Stomach smooth muscle (tissue), 2 donors: ENCODE data around the gene DEFB118.
"Not testable (repeated sequence)": the region's sequence is repeated elsewhere in the genome, so short reads cannot be mapped to it uniquely, and the experiment has no call there.

ENCODE experiments used
- H3K27ac ChIP-seq: one replicate; pipeline ENCODE4 v1.7.0; 2013; ENCODE audit warnings: mild to moderate bottlenecking, low read length, inconsistent platforms
- H3K27me3 ChIP-seq, 2 donors: one replicate each; pipeline ENCODE4 v1.7.0; 2013; ENCODE audit warnings: low read length in 2 of 2; ENCODE audit not compliant: insufficient read depth in 2 of 2, control insufficient read depth in 1 of 2
- H3K36me3 ChIP-seq, 2 donors: one replicate each; pipeline ENCODE4 v1.7.0; 2013; ENCODE audit warnings: low read length in 2 of 2; ENCODE audit not compliant: control insufficient read depth in 2 of 2, insufficient read depth in 2 of 2
- H3K4me1 ChIP-seq: one replicate; pipeline ENCODE4 v1.7.0; 2013; ENCODE audit warnings: low read length; ENCODE audit not compliant: control insufficient read depth, insufficient read depth
- H3K4me3 ChIP-seq, 2 donors: one replicate each; pipeline ENCODE4 v1.7.0; 2013; ENCODE audit warnings: low read length in 2 of 2
- H3K9ac ChIP-seq, 2 donors: one replicate each; pipeline ENCODE4 v1.7.0; 2013; ENCODE audit warnings: low read length in 2 of 2, mild to moderate bottlenecking in 1 of 2
- H3K9me3 ChIP-seq, 2 donors: one replicate each; pipeline ENCODE4 v1.7.0; 2013; ENCODE audit warnings: low read length in 2 of 2; ENCODE audit not compliant: control insufficient read depth in 2 of 2
- donor health status: healthy.
- donor health status: Pancreatic carcinoma.

DEFB118 gene, protein sequence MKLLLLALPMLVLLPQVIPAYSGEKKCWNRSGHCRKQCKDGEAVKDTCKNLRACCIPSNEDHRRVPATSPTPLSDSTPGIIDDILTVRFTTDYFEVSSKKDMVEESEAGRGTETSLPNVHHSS

DNA sequence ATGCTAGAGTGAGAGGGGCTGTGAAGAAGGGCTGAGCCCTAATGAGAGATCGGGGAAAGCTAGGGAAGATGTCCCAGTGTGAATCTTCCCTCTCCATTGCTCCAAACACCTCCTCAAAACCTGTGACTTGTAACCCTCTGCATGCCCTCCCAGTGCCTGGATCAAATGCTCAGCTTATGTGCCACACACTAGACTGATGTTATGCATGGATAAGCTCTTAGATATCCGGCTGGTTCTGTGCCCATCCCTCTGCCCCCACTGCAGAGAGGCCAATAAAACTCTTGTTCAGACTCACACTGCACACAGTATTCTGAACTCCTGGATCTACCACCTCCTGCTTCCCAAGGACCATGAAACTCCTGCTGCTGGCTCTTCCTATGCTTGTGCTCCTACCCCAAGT is at the start of gene DEFB118:
DEFB118 (plus strand) TSS at position 301 of the 400 bp plus-strand sequence; CDS start at position 351, 50 bp downstream.
- H3K27ac ChIP-seq = no peak within 1 kb of the TSS

DNA sequence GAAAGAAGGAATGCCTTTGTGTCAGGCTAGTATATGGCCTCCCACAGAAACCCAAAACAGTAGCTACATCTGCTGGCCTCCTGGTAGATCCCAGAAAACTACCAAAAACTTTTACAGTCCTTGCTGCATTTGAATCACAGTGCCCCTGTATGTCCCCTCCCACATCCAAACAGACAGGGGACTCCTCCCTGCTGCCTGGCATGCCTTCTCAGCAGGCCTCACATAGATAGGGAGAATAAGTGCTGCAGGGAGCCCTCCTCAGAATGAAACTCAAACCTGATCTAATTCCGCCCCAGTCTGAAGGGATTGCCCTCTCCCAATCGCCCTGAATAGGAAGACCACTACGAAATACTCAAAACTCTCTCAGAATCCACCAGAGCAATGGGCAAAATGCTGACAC is 45.9 kb upstream of the DEFB118 start:
- Histone ChIP-seq H3K27me3 (no peaks in the 10 kb centered on the region), H3K4me1 (no peaks in the 10 kb centered on the region), H3K9me3 (peaks cover 0 to 6% of the 10 kb centered on the region in 2 donors), H3K36me3 (no peaks in the 10 kb centered on the region), H3K4me3 (no peak overlapping the region), H3K9ac (no peak overlapping the region), H3K27ac (no peak overlapping the region)

More for the DNA sequence above, at the start of gene DEFB118:
- no peaks in the 10 kb centered on the region for H3K4me1 ChIP-seq
- no peaks in the 10 kb centered on the region for H3K27me3 ChIP-seq
- no peak within 1 kb of the TSS for H3K9ac ChIP-seq
- peaks cover 0 to 7% of the 10 kb centered on the region in 2 donors for H3K9me3 ChIP-seq
- H3K36me3 ChIP-seq = no peaks in the 10 kb centered on the region
- H3K4me3 ChIP-seq = no peak within 1 kb of the TSS

DNA sequence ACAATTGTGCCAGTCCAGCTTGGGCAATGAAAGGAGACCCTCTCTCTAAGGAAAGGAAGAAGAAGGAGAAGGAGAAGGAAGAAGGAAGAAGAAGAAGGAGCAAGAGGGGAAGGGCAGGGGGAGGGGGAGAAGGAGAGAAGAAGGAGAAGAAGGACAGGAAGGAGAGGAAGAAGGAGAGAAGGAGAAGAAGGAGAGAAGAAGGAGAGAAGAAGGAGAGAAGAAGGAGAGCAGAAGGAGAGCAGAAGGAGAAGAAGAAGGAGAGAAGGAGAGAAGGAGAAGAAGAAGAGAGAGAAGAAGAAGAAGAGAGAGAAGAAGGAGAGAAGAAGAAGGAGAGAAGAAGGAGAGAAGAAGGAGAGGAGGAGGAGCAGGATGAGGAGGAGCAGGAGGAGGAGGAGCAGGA is 37.5 kb upstream of the DEFB118 start:
- Histone ChIP-seq H3K4me1 (no peaks in the 10 kb centered on the region), H3K36me3 (no peaks in the 10 kb centered on the region), H3K9ac (no peak overlapping the region), H3K9me3 (peaks cover 3 to 4% of the 10 kb centered on the region in 2 donors), H3K27me3 (no peaks in the 10 kb centered on the region), H3K4me3 (no peak overlapping the region), H3K27ac (no peak overlapping the region)

DNA sequence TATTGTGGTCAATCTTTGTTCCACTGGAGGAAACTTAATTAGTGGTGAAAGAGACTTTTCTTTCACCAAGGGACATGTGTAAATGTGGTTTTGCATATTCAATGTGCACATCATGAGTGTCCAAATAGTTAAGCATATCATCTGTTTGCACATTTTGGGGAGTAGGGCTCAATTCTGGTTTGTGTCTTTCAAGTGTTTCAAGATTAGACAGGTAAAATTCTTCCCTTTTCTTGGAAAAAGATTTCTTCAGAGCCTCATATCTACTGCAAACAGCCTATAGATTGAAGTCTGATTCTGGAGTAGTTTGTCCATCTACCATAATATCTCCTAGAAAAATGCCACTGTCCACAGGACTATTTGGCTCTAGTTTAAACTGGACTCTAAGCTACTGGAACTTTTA is 26.9 kb upstream of the DEFB118 start:
- H3K36me3 ChIP-seq = no peaks in the 10 kb centered on the region
- no peak overlapping the region for H3K9ac ChIP-seq
- no peaks in the 10 kb centered on the region for H3K27me3 ChIP-seq
- H3K4me3 ChIP-seq = no peak overlapping the region
- H3K27ac ChIP-seq = no peak overlapping the region
- no peaks in the 10 kb centered on the region for H3K9me3 ChIP-seq
- no peaks in the 10 kb centered on the region for H3K4me1 ChIP-seq

DNA sequence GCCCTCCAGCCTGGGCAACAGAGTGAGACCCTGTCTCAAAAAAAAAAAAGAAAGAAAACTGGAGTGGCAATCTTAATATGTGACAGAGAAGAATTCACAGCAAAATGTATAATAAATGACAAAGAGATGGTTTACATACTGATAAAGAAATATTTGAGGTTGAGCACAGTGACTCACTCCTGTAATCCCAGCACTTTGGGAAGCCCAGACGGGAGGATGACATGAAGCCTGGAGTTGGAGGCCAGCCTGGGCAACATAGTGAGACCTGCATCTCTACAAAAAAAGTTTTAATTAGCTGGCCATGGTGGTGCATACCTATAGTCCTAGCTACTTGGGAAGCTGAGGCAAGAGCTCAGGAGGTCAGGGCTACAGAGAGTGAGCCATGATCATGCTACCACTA is 12.4 kb upstream of the DEFB118 start:
- Histone ChIP-seq H3K4me1 (no peaks in the 10 kb centered on the region), H3K9ac (no peak overlapping the region), H3K4me3 (no peak overlapping the region), H3K27ac (no peak overlapping the region), H3K27me3 (no peaks in the 10 kb centered on the region), H3K36me3 (no peaks in the 10 kb centered on the region), H3K9me3 (no peaks in the 10 kb centered on the region)

DNA sequence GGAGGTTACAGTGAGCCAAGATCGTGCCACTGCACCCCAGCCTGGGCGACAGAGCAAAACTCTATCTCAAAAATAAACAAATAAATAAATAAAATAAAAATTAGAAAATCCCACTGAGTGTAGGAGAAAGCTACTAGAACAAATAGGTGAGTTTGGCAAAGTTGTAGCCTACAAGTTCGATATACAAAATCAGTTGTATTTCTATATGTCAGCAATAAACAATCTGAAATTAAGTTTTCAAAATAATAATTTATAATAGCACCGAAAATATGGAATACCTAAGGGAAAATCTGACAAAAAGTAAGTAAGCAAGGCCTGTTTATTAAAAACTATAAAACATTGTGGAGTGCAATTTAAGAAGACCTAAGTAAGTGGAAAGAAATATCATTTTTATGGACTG is 5.1 kb upstream of the DEFB118 start:
- Histone ChIP-seq H3K36me3 (no peaks in the 10 kb centered on the region), H3K27ac (no peak overlapping the region)

DNA sequence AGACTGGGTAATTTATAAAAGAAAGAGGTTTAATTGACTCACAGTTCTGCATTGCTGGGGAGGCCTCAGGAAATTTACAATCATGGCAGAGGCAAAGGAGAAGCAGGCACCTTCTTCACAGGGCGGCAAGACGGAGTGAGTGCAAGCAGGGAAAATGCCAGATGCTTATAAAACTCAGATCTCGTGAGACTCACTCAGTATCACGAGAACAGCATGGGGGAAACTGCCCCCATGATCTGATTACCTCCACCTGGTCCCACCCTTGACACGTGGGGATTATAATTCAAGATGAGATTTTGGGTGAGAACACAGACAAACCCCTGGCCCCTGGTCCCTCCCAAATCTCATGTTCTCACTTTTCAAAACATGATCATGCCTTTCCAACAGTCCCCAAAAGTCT is 4.1 kb upstream of the DEFB118 start:
- not testable (repeated sequence) for H3K27me3 ChIP-seq, H3K36me3 ChIP-seq, H3K4me3 ChIP-seq, H3K9ac ChIP-seq, H3K4me1 ChIP-seq, H3K27ac ChIP-seq, H3K9me3 ChIP-seq

More for the DNA sequence above, 5.1 kb upstream of the DEFB118 start:
- Histone ChIP-seq H3K9ac (no peak overlapping the region), H3K27me3 (no peaks in the 10 kb centered on the region), H3K4me1 (no peaks in the 10 kb centered on the region), H3K9me3 (peaks cover 0 to 7% of the 10 kb centered on the region in 2 donors), H3K4me3 (no peak overlapping the region)

DNA sequence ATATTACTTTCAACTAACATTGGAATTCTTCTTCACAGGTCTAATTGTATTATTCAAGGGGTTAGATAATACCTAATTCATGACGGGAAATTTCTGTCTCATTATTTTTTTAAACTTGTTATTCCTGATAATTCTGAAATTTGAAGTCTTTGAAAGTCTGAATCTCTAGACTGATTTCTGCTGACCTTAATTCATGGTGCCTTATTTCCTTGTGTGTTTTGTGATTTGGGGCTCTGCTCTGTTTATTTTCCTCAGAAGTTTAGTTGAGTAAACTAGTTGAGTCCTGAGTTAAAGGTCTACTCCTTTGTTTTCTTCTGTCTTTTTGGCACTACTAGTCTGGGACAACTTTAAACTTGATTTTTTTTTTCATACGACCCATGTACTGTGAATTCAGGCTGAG is 5.9 kb downstream of the DEFB118 start:
- Histone ChIP-seq H3K4me3 (no peak overlapping the region), H3K4me1 (no peaks in the 10 kb centered on the region), H3K9me3 (no peaks in the 10 kb centered on the region), H3K27ac (no peak overlapping the region), H3K36me3 (no peaks in the 10 kb centered on the region), H3K27me3 (no peaks in the 10 kb centered on the region), H3K9ac (no peak overlapping the region)

DNA sequence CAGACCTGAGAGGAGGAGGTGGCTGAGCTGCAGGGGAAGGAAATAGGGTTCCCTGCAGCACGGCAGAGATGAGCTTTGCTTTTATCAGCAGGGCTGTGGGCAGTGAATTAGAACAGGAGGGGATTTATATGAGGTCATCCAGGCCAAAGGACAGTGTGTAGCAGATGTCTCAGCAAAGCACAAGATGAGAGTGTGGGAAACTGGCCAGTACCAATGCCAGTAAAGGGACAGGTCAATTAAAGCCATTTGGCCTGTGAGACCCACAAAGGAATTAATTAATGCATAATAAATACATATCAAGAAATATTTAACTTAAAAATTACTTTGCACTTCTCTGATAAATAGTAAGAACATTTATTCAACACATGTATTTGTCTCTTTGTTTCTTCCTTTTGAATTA is 22.1 kb downstream of the DEFB118 start, which contains the start of gene DEFB119:
DEFB119 (minus strand) TSS at position 101 of the 400 bp plus-strand sequence. CDS start 107 bp downstream, outside the sequence.
- Histone ChIP-seq H3K27ac (no peak within 1 kb of the TSS), H3K4me1 (no peaks in the 10 kb centered on the region), H3K9ac (no peak within 1 kb of the TSS), H3K36me3 (no peaks in the 10 kb centered on the region), H3K4me3 (no peak within 1 kb of the TSS), H3K9me3 (no peaks in the 10 kb centered on the region), H3K27me3 (peaks cover 0 to 3% of the 10 kb centered on the region in 2 donors)

DNA sequence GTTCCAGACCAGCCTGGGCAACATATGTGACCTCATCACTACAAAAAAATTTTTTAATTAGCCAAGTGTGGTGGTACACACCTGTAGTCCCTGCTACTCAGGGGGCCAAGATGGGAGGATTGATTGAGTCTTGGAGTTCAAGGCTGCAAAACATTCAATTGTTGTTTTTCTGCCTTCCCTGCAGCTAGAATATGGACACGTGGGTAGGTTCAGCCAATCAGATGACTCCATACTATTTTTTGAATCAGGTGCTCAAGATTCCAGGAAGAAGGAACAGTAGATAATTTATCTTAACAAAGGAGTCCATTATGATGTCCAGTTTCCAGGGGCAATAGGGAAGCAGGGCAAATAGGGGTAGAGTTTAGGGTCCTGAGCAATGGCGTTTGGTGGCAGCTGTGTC is 24.4 kb downstream of the DEFB118 start:
- H3K9me3 ChIP-seq = no peaks in the 10 kb centered on the region
- no peak overlapping the region for H3K9ac ChIP-seq
- H3K4me1 ChIP-seq = no peaks in the 10 kb centered on the region
- no peaks in the 10 kb centered on the region for H3K36me3 ChIP-seq
- peaks cover 0 to 3% of the 10 kb centered on the region in 2 donors for H3K27me3 ChIP-seq
- H3K27ac ChIP-seq = no peak overlapping the region
- H3K4me3 ChIP-seq = no peak overlapping the region

DNA sequence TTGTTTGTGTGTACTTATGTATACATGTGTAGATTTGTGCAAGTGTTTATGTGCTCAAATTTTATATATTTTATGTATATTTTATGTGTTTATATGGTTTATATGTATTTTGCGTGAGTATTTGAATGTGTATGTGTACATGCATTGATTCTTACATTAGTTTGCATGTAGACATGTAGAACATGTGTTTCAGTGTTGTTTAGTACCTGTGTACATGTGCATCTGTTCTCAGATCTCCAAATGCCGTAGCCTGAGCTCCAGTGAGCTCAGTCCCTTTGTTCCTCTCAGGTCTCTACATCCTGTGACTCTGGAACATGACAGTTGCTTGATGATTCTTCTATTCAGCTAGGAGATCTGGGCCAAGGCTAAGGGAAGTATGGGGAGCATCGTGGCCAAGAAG is 26.5 kb downstream of the DEFB118 start:
- Histone ChIP-seq H3K4me1 (no peaks in the 10 kb centered on the region), H3K27ac (no peak overlapping the region), H3K4me3 (no peak overlapping the region), H3K9me3 (peaks cover 0 to 2% of the 10 kb centered on the region in 2 donors), H3K36me3 (no peaks in the 10 kb centered on the region), H3K9ac (no peak overlapping the region), H3K27me3 (no peaks in the 10 kb centered on the region)
